ENCODE data around the gene IL27RA. TPM values are rescaled to one million over a fixed set of nuclear protein-coding genes. Genes with fewer than 3 reads are reported as not detected.
A peak's percentile ranks its signal among the peaks of the same experiment; 100 is the strongest.
"Not testable (repeated sequence)": the region's sequence is repeated elsewhere in the genome, so short reads cannot be mapped to it uniquely, and the experiment has no call there.

Gene IL27RA
- polyA plus RNA-seq, 1 donor: 3.3 TPM

DNA sequence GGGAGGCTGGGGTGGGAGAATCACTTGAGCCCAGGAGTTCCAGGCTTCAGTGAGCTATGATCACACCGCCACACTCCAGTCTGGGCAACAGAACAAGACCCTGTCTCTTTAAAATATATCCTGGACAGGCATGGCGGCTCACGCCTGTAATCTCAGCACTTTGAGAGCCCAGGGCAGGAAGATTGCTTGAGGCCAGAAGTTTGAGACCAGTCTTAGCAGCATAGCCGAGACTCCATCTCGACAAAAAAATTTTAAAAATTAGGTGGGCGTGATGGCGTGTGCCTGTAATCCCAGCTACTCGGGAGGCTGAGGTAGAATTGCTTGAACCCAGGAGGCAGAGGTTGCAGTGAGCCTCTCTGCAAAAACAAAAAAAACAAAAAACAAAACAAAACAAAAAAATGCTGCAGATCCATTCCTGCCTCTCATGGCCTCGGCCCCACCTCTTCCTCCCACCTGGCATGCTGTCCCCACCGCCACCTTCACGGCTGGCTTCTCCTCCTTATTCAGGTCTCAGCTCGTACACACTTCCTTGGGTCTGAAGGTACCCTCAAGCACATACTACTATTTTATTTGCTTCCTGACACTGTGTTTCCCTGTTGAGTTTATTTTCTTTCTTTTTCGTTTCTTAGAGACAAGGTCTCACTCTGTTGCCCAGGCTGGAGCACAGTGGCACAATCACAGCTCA lies 30.7 kb upstream of the IL27RA start:
- DNase-seq: no peak

DNA sequence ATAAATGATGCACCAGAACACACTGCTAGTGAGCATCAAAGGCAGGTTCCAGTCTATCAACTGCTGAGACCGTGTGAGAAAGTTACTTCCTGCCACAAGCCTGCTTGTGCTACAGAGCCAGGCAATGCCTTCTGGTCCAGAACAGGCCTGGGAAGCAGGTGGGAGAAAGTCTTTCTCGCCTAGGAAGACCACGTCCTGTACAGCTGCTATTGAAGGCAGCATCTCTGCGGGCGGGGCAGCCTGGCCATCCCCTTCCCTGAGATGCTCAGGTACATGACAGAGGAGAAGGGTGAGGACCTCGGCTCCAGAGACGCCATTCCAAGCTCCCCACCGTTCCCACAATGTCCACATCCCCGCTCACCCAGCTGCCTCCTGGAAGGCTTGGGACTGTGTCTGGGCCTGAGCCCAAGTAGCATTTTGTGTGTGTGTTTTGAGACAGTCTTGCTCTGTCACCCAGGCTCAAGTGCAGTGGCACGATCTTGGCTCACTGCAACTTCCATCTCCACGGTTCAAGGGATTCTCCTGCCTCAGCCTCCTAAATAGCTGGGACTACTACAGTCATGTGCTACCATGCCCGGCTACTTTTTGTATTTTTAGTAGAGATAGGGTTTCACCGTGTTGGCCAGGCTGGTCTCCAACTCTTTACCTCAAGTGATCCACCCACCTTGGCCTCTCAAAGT lies 28.9 kb upstream of the IL27RA start:
- no peak for DNase-seq

DNA sequence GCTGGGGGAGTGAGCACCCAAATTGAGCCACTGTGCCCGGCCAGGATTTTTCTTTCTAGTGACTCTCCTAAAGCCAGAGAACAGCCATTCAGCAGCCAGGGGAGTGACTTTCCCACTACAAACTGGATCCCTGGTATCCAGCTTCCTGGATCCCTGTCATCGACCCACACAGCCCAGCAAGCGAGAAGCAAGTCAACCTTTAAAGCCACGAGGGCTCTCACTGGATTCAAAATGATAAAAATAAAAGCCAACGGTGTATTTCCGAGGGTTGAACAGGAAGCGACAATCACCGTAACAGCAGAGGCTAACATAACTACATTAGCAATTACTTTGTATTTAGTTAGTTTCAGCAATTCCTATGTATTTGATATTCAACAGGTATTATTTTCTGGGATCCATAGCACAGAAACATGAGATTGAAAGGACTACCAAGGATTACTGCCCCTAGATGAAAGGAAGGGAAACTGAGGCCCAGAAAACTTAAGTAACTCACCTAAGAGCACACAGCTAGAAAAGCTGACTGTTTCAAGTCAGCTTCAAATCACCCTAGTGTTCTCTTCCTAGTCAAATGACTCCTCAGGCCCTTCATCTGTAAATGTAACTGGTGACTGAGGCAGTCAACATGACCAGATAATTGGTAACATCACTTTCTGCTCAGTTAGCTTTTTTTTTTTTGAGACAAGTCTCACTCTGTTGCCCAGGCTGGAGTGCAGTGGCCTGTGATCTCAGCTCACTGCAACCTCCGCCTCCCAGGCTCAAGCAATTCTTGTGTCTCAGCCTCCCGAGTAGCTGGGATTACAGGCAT lies 28.1 kb upstream of the IL27RA start:
- no peak for DNase-seq

DNA sequence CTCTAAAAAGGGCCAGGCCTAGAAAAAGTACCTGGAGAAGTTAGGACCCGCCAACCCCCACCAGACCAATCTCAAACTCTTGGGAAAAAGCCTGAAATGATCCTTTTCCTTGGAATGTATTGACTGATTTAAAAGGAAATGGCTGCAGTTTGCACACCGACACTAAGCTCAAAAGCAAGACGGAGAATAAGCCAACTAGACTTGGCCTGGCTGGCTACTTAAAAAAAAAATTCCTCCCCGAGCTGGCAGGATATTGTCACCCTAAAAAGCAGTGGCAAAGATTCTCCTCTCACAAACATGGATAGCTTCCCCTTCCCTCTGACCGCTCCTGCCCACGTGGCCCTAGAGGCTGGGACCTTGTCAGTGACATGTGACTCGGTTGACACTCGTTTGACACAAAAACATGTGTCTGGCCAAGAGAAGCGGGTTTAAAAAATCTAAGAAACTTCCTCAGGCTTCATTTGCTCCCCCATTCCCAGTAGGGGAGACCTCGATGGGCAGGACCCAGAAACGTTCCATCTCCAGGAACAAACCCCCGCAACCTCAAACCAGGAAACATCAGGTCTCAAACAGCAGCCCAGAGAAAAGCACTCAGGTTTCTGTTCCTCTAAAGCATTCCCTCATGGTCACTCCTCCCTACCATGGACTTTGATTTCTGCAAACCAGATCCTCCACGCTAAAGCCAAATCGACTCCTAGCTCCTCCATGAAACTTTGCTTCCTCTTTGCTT lies 26.8 kb upstream of the IL27RA start:
- peak; percentile 47 for DNase-seq

DNA sequence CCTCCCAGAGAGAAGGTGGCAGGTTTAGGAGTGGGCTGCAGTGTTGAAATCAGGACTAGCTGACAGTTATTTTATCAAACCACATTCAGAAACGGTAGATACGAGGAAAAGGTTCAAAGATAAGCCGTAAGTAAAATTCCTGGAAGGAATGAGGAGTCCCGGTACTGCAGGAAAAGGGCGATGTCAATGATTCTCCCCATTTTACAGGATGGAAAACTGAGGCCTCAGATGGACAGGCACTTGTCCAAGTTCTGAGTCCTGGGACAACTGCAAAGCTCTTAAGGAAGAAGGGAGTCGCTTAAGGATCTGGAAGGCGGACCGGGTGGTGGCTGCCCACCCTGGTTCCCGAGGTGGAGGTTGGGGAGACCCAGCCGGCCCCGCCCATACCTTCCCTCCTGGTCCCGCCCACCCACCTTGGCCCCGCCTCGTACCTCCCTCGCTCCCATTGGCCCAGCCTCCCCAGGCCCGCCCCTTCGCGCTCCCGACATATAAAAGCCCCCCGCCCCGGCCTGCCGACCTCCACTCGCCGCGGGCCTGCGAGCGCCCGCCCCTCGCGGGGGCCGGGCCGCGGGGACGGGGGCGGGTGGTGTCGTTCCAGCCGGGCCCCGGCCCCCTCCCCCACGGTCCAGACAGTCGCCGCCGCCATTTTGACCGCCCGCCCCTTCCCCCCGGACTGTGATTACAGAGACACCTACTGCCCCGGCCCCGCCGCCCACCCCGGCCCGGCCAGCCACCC lies 26.0 kb upstream of the IL27RA start:
- peak; percentile 87 for DNase-seq

DNA sequence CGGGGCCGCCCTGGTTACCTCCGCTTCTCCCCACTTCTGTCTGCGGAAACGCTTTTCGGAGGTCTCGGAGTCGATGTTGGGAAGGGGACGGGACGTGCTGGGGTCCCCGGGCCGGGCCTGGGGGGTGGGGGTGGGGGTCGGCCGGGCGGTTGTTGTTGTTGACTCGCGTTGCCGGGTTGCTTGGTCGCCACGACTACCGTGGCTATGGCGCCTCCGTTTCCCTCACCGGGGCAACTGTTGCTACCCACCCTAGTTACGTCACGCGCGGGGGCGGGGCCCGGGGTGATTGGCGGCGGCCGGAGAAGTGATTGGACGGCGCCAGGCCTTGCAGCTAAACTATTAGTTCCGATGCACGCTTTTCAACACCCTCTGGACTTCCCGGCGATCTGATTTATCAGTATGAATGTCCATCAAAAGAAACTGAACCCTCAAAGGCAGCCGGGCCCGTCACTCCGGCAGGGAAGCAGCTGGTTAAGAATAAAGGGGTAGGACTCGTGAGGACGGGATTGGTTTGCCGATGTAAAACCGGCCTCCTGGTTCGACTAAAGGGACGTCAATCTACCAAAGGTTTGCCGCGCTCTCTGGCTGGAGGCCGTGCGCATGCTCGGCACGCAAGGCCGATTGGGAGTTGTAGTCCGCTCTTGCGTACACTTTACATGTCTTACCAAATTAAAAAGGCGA lies 25.3 kb upstream of the IL27RA start, which contains the start of gene RFX1:
Gene RFX1 (minus strand): TSS at position 236 of the 681 bp plus-strand sequence. CDS start 12,477 bp downstream, outside the sequence.
- peak; percentile 99 for DNase-seq

DNA sequence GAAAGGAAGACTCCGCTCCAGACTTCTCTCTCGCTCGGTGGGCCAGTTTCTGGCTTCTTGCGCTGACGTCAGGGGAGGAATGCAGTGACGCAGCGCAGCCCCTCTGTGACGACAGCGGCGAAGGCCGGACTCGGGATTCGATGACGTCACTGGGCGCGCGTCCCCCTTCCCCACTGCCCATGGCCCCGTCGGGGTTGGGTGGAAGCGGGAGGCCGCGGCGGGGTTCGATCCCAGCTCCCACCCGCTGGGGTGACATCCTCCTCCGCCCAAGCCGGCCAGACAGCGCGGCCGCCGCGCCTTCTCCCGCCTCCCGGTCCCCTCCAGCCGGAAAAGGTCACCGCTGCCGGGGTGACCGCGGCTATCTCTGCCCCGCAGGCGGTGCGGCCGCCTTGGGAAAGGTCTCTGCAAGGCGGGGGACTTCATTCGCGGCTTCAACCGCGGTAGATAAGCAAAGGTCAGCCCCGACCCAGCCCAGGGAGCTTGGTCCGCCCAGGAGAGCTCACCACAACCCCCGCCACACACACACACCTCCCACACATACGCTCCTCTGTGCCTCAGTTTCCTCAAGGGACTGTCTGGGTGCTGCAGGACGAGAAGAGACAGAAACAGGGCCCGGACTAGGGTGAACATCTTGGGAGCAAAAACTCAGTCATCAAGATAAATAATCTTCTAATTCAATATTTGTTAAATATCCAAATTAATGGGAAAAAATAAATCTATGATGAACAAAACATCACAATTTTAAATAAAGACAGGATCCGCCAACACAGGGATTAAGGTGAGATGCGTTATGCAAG lies 24.6 kb upstream of the IL27RA start:
- DNase-seq: no peak

DNA sequence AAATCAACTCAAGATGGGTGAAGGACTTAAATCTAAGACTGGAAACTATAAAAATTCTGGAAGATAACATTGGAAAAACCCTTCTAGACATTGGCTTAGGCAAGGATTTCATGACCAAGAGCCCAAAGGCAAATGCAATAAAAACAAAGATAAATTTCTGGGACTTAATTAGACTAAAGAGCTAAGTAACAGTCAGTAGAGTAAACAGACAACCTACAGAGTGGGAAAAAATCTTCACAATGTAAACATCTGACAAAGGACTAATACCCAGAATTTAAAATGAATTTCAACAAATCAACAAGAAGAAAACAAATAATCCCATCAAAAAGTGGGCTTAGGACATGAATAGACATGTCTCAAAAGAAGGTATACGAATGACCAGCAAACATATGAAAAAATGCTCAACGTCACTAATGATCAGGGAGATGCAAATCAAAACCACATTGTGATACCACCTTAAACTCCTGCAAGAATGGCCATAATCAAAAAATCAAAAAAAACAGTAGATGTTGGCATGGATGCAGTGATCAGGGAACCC lies 19.1 kb upstream of the IL27RA start:
- DNase-seq: no peak

DNA sequence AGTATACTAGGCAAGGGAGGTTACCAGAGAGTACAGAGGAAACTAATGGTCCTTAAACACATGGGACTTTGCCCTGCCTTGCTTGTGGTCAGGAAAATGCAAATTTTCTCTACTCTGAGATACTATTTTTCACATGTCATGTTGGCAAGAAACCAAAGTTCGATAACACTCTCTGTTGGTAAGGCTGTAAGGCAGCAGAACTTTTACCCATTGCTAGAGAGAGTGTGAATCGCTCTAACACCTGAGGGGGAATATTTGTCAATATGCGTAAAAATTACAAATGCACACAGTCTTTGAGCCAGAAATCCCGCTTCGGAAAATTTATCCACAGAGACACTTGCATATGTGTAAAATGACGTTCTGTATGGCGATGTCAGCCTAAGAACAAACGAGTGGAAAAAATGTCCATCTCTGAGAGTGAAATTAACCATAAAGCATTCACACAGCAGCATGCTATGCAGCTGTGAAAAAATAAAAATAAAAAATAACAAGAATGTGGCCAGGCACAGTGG lies 16.0 kb upstream of the IL27RA start:
- DNase-seq: no peak

DNA sequence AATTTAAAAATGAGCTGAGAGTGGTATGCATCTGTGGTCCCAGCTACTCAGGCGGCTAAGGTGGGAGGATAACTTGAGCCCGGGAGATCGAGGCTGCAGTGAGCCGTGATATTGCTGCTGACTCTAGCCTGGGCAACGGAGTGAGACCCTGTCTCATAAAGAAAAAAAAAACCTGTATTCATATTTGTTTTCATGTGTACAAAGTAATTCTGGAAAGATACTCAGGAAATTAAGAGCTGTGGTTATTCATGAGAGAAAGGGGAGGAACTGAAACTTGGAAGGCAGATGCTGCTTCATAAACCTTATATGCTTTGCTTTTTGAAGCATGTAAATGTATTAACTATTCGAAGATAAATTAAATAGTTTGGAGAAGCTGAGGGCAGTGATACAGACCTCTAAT lies 12.5 kb upstream of the IL27RA start:
- DNase-seq: no peak

DNA sequence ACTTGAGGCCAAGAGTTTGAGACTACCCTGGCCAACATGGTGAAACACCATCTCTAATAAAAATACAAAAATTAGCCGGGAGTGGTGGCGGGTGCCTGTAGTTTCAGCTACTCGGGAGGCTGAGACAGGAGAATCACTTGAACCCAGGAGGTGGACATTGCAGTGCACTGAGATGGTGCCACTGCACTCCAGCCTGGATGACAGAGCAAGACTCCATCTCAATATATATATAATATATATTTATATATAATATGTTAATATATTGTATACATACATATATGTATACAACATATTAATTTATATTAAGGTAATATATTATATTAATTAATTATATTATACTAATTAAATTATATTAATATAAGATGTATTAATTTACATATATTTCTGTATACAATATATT lies 11.8 kb upstream of the IL27RA start:
- DNase-seq: not testable (repeated sequence)

DNA sequence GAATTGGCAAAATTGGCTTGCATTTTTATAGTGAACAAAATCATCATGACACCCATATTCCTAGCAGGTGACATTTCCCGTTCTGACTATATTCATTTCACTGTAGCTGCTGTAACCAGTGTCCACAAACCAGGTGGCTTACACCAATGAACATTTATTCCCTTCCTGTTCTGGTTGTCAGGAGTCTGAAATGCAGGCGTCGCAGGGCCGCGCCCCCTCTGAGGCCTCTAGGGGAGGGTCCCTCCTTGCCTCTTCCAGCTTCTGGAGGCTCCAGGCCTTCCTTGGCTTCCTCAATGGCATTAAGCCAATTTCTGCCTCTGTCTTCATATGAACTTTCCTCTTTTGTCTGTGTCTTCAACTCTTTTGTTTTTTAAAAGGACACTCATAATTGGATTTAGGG lies 10.1 kb upstream of the IL27RA start:
- no peak for DNase-seq

DNA sequence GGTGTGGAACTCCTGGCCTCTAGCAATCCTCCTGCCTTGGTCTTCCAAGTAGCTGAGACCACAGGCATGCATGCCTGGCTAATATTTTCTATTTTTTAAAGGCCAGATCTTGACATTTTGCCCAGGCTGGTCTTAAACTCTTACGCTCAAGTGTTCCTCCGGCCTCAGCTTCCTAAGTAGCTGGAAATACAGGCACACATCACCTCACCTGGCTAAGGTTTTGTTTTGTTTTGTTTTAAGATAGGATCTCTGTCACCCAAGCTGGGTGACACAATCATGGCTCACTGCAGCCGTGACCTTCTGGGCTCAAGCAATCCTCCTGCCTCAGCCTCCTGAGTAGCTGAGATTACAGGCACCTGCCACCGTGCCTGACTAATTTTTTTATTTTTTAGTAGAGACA lies 9.1 kb upstream of the IL27RA start:
- DNase-seq: no peak

DNA sequence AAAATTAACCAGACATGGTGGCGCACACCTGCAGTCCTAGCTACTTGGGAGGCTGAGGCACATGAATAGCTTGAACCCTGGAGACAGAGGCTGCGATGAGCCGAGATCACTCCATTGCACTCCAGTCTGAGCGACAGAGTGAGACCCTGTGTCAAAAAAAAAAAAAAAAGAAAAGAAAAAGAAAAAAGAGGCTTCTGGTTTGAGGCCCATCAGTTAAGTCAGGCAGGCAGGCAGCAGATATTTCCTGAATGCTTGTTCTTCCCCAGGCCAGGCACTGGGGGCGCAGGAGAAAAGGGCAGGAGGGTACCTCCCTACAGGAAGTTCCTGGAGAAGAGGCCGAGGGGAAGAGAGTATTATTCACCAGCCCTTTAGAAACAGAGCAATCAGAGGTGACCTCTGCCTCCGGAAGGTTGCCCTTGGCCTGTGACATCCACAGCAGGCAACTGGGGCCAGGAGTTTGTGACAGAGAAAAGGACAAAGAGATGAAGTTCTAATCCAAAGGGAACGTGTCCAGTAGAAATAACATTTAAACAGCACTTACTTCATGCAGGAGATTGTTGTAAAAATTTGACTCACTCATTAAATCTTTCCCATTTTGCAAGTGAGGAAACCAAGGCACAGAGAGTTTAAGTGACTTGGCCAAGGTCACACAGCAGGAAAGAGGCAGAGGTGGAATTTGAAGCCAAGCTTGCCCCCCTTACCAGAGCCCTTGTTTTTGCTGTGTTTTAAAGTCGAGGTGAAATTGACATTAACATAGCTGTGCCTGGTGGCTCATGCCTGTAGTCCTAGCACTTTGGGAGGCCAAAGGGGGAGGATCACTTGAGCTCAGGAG lies 7.9 kb upstream of the IL27RA start:
- no peak for DNase-seq

DNA sequence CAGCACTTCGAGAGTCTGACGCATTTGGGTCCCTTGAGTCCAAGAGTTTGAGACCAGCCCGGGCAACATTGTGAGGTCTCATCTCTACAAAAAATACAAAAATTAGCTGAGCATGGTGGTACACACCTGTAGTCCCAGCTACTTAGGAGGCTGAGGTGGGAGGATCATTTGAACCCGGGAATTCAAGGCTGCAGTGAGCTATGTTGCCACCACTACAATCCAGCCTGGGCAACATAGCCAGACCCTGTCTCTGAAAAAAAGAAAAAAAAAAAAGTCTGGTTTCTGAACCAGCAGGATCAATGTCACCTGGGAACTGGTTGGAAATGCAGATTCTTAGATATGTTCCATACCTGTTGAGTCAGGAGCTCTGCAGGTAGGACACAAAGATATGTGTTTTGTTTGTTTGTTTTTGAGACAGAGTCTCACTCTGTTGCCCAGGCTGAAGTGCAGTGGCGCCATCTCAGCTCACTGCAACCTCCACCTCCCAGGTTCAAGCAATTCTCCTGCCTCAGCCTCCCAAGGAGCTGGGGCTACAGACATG lies 4.8 kb upstream of the IL27RA start:
- DNase-seq: not testable (repeated sequence)

DNA sequence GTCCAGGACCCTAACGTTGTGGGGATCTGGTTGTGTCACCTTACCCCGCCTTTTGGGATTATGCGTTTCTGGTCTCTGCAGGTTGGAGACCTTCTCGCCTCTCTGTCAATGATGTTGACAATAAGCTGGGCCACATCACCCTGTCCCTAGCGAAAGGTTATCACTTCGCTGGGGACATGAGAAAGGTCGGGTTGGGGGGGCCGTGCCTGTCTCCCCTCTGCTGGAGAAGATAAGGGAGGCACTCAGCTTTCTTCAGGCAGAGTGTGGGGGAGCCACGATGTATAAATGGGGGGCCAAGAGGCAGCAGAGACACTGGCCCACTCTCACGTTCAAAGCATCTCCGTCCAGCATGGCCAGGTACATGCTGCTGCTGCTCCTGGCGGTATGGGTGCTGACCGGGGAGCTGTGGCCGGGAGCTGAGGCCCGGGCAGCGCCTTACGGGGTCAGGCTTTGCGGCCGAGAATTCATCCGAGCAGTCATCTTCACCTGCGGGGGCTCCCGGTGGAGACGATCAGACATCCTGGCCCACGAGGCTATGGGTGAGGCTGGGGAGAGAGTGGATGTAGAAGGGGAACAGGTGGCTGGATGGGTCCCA lies 3.6 kb upstream of the IL27RA start, which contains the start of gene RLN3:
Gene RLN3 (plus strand): TSS at position 293 of the 595 bp plus-strand sequence. CDS start 57 bp downstream, at position 350.
- no peak for DNase-seq

DNA sequence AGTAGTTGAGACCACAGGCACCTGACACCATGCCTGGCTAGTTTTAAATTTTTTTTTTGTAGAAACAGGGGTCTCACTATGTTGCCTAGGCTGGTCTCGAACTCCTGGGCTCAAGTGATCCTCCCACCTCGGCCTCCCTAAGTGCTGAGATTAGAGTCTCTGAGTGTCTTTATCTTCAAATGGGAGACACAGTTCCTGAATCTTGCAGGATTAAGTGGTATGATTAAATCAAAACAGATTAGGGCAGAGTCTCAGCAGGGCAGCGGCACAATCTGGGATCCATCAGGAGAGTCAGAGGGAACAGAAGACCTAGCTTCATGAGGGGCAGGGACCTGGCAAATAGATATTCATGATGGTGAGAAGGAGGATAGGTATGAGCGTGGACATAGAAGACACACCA lies 2.7 kb upstream of the IL27RA start:
- no peak for DNase-seq

All from hindlimb muscle (tissue), 1 donor.